Large intestine (tissue), 3 donors: ENCODE results near the gene SCAMP4. TPM values are rescaled to one million over a fixed set of nuclear protein-coding genes. Genes with fewer than 3 reads are reported as not detected.
A peak's percentile ranks its signal among the peaks of the same experiment; 100 is the strongest.

Experiments used
- DNase-seq, 2 donors: peaks; one replicate each; pipeline versions ENCODE4 v3.0.0 to v3.0.0-alpha.2; 2013
- H3K27ac ChIP-seq: one replicate; pipeline ENCODE4 v1.5.1; 2013; ENCODE audit warnings: low read length
- H3K27me3 ChIP-seq: 2 replicates; pipeline ENCODE4 v1.6.1; 2013; ENCODE audit warnings: low read length; ENCODE audit not compliant: control insufficient read depth, insufficient read depth
- H3K36me3 ChIP-seq: 2 replicates; pipeline ENCODE4 v1.6.1; 2013; ENCODE audit warnings: low read length; ENCODE audit not compliant: control insufficient read depth, insufficient read depth
- H3K4me1 ChIP-seq: one replicate; pipeline ENCODE4 v1.6.1; 2013; ENCODE audit warnings: low read length; ENCODE audit not compliant: control insufficient read depth, insufficient read depth
- H3K4me3 ChIP-seq: one replicate; pipeline ENCODE4 v1.5.1; 2013; ENCODE audit warnings: low read length
- H3K9me3 ChIP-seq: one replicate; pipeline ENCODE4 v1.6.1; 2013; ENCODE audit warnings: mild to moderate bottlenecking, low read depth, low read length, moderate library complexity; ENCODE audit not compliant: control insufficient read depth
- WGBS: methylation state at CpG from one replicate; pipeline ENCODE4 v1.1.5; 2013; ENCODE audit warnings: low lambda C conversion rate; ENCODE audit not compliant: insufficient coverage; 5-methylcytosine and 5-hydroxymethylcytosine counted together
- polyA plus RNA-seq: library from polyadenylated mRNA; unstranded; fragments of 120-200 nt; gene quantifications from one replicate; pipeline ENCODE4 v1.2.1, GENCODE V29; 2013

Gene SCAMP4
- polyA plus RNA-seq, 1 donor: 36.6 TPM

- Histone ChIP-seq H3K4me1 (peaks cover 57% of the 10 kb centered on the region), H3K27me3 (no peaks in the 10 kb centered on the region), H3K27ac (peak overlapping the region; percentile 93), H3K4me3 (peak overlapping the region; percentile 84), H3K9me3 (no peaks in the 10 kb centered on the region), H3K36me3 (no peaks in the 10 kb centered on the region)
- no peak for DNase-seq
- WGBS: no CpG with 5 or more reads among the region's 28 CpGs
Measured at GRCh38 chr19:1860821-1861598, 44.2 kb upstream of the SCAMP4 start.

GRCh38 chr19:1861599-1862031 lies 43.6 kb upstream of the SCAMP4 start:
- DNase-seq: no peak
- no CpG with 5 or more reads among the region's 23 CpGs for WGBS
- H3K4me1 ChIP-seq: peaks cover 53% of the 10 kb centered on the region
- no peaks in the 10 kb centered on the region for H3K9me3 ChIP-seq
- no peaks in the 10 kb centered on the region for H3K27me3 ChIP-seq
- peak overlapping the region; percentile 67 for H3K27ac ChIP-seq
- H3K36me3 ChIP-seq: no peaks in the 10 kb centered on the region
- peak overlapping the region; percentile 84 for H3K4me3 ChIP-seq

- H3K27me3 ChIP-seq: no peaks in the 10 kb centered on the region
- no peak for DNase-seq
- peaks cover 56% of the 10 kb centered on the region for H3K4me1 ChIP-seq
- peak overlapping the region; percentile 84 for H3K4me3 ChIP-seq
- peak overlapping the region; percentile 67 for H3K27ac ChIP-seq
- H3K36me3 ChIP-seq: no peaks in the 10 kb centered on the region
- H3K9me3 ChIP-seq: no peaks in the 10 kb centered on the region
- WGBS: no CpG with 5 or more reads among the region's 21 CpGs
Measured at GRCh38 chr19:1862068-1862423, 43.2 kb upstream of the SCAMP4 start.

GRCh38 chr19:1862424-1863327 lies 42.5 kb upstream of the SCAMP4 start:
- DNase-seq: peak in 1 of 2 donors; percentile 70
- WGBS: no CpG with 5 or more reads among the region's 109 CpGs
- peak overlapping the region; percentile 84 for H3K4me3 ChIP-seq
- H3K4me1 ChIP-seq: peaks cover 53% of the 10 kb centered on the region
- H3K36me3 ChIP-seq: no peaks in the 10 kb centered on the region
- H3K9me3 ChIP-seq: no peaks in the 10 kb centered on the region
- H3K27me3 ChIP-seq: no peaks in the 10 kb centered on the region
- H3K27ac ChIP-seq: peak overlapping the region; percentile 67

- H3K9me3 ChIP-seq: no peaks in the 10 kb centered on the region
- H3K27ac ChIP-seq: peak within 1 kb of the TSS; percentile 93
- H3K36me3 ChIP-seq: no peaks in the 10 kb centered on the region
- no peaks in the 10 kb centered on the region for H3K27me3 ChIP-seq
- peak within 1 kb of the TSS; percentile 98 for H3K4me3 ChIP-seq
- no peak for DNase-seq
- H3K4me1 ChIP-seq: peaks cover 47% of the 10 kb centered on the region
- WGBS: no CpG with 5 or more reads among the region's 63 CpGs
Measured at GRCh38 chr19:1863328-1863637, 41.9 kb upstream of the SCAMP4 start, which contains the start of gene KLF16. KLF16 (minus strand) TSS chr19:1863579; CDS start chr19:1863497, 82 bp downstream.

GRCh38 chr19:1863638-1864479 lies 41.3 kb upstream of the SCAMP4 start:
- WGBS: no CpG with 5 or more reads among the region's 115 CpGs
- Histone ChIP-seq H3K27ac (peak overlapping the region; percentile 93), H3K4me1 (peaks cover 41% of the 10 kb centered on the region), H3K36me3 (no peaks in the 10 kb centered on the region), H3K9me3 (no peaks in the 10 kb centered on the region), H3K27me3 (no peaks in the 10 kb centered on the region), H3K4me3 (peak overlapping the region; percentile 98)
- peak; percentile 93 to 97 for DNase-seq

GRCh38 chr19:1864480-1865171 lies 40.6 kb upstream of the SCAMP4 start:
- H3K36me3 ChIP-seq: no peaks in the 10 kb centered on the region
- H3K4me1 ChIP-seq: peaks cover 33% of the 10 kb centered on the region
- no peaks in the 10 kb centered on the region for H3K9me3 ChIP-seq
- peak overlapping the region; percentile 98 for H3K4me3 ChIP-seq
- peak overlapping the region; percentile 93 for H3K27ac ChIP-seq
- WGBS: no CpG with 5 or more reads among the region's 52 CpGs
- H3K27me3 ChIP-seq: no peaks in the 10 kb centered on the region
- DNase-seq: peak in 1 of 2 donors; percentile 68

- peak overlapping the region; percentile 98 for H3K4me3 ChIP-seq
- H3K36me3 ChIP-seq: no peaks in the 10 kb centered on the region
- no peak for DNase-seq
- no peaks in the 10 kb centered on the region for H3K9me3 ChIP-seq
- H3K4me1 ChIP-seq: peaks cover 27% of the 10 kb centered on the region
- no peaks in the 10 kb centered on the region for H3K27me3 ChIP-seq
- no CpG with 5 or more reads among the region's 17 CpGs for WGBS
- H3K27ac ChIP-seq: peak overlapping the region; percentile 93
Measured at GRCh38 chr19:1865172-1866010, 39.8 kb upstream of the SCAMP4 start.

GRCh38 chr19:1866693-1867348 lies 38.4 kb upstream of the SCAMP4 start:
- Histone ChIP-seq H3K27ac (no peak overlapping the region), H3K9me3 (no peaks in the 10 kb centered on the region), H3K36me3 (peaks cover 3% of the 10 kb centered on the region), H3K27me3 (no peaks in the 10 kb centered on the region), H3K4me1 (peaks cover 13% of the 10 kb centered on the region), H3K4me3 (no peak overlapping the region)
- no CpG with 5 or more reads among the region's 8 CpGs for WGBS
- peak in 1 of 2 donors; percentile 56 for DNase-seq
